Subcutaneous abdominal adipose tissue (tissue), 5 donors: ENCODE data around the gene SNCAIP.

Experiments
- H3K27ac ChIP-seq: one replicate; pipeline ENCODE4 v1.7.0; 2013; ENCODE audit warnings: low read depth, mild to moderate bottlenecking, inconsistent platforms, low read length, moderate library complexity
- H3K27me3 ChIP-seq, 5 donors: one replicate each; pipeline ENCODE4 v1.7.0; 2013; ENCODE audit warnings: low read length in 5 of 5, inconsistent platforms in 1 of 5; ENCODE audit not compliant: control insufficient read depth in 5 of 5, insufficient read depth in 4 of 5
- H3K36me3 ChIP-seq, 5 donors: one replicate each; pipeline ENCODE4 v1.7.0; 2013; ENCODE audit warnings: low read length in 5 of 5; ENCODE audit not compliant: control insufficient read depth in 5 of 5, insufficient read depth in 5 of 5
- H3K4me1 ChIP-seq, 5 donors: one replicate each; pipeline ENCODE4 v1.7.0; 2013; ENCODE audit warnings: low read length in 5 of 5, mild to moderate bottlenecking in 3 of 5, moderate library complexity in 1 of 5; ENCODE audit not compliant: control insufficient read depth in 5 of 5, insufficient read depth in 5 of 5
- H3K4me3 ChIP-seq, 5 donors: one replicate each; pipeline ENCODE4 v1.7.0; 2013; ENCODE audit warnings: low read length in 5 of 5, low read depth in 1 of 5
- H3K9ac ChIP-seq, 5 donors: one replicate each; pipeline ENCODE4 v1.7.0; 2013; ENCODE audit warnings: low read length in 5 of 5, mild to moderate bottlenecking in 4 of 5, moderate library complexity in 3 of 5
- H3K9me3 ChIP-seq, 5 donors: one replicate each; pipeline ENCODE4 v1.7.0; 2013; ENCODE audit warnings: low read length in 5 of 5; ENCODE audit not compliant: control insufficient read depth in 5 of 5
- donor health status: healthy.
- donor health status: healthy.
- donor health status: healthy.
- donor health status: healthy.
- donor health status: healthy.

The SNCAIP gene

DNA sequence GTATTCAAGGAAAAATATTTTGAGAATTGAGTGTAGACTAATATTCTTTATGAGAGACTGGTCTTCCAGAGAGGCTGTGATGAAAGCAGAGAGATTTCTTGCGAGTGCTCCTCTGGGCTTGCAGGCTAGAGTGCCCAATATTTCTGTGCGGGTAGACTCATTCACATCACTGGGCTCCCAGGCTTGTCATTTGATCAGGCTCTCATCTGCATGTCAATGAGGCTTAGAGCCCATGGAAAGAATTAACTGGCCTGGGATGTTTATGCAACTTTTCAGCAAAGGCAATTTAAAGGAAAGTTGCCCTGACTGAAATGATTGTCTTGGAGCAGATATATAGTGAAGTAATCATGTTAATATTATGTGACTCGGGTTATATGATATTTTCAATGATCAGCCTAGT, 42.3 kb downstream of the SNCAIP start:
- Histone ChIP-seq H3K4me3 (no peak overlapping the region), H3K9ac (no peak overlapping the region), H3K27ac (no peak overlapping the region), H3K9me3 (no peaks in the 10 kb centered on the region), H3K27me3 (no peaks in the 10 kb centered on the region), H3K36me3 (no peaks in the 10 kb centered on the region), H3K4me1 (peaks cover 0 to 5% (median 0%) of the 10 kb centered on the region in 5 donors)

DNA sequence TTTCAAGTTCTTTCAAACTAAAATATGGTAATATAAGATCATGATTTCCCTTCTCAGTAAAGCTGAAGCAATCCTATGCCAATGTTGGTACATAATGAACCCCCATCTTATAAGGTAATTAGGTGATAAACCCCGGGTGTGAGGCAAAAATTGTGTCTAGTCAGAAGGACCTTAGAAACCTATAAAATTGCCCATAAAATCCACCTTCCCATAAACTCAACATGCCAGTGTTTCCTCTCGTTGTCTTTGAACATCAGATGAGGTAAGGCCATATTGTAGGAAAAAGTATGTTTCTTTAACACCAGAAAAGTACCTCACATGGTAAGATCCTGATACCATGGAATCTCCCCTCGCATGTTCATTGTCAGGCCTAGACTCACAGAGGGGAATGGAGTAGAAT, 43.3 kb downstream of the SNCAIP start:
- H3K9ac ChIP-seq: no peak overlapping the region

DNA sequence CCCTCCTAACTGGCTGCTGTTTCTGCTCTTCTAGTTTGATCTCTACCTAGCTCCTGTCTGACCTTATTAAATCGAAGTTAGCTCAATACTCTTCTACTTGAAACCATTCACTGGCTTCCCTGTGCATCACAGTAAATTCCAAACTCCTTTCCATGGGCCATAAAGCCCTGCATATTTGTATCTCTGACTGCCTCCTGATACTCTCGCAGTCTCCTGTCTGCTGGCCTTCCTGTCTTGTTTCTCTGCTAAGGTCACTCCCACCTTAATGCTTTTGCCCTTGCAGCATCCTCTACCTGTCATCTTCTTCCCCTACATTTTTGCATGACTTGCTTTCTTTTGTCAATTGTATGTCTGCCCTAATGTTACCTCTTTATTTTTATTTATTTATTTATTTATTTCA, 44.8 kb downstream of the SNCAIP start:
- Histone ChIP-seq H3K9ac (no peak overlapping the region), H3K4me1 (peaks cover 0 to 5% (median 0%) of the 10 kb centered on the region in 5 donors), H3K9me3 (no peaks in the 10 kb centered on the region), H3K36me3 (no peaks in the 10 kb centered on the region), H3K27me3 (no peaks in the 10 kb centered on the region), H3K4me3 (no peak overlapping the region), H3K27ac (no peak overlapping the region)

More for the DNA sequence above, 43.3 kb downstream of the SNCAIP start:
- no peaks in the 10 kb centered on the region for H3K9me3 ChIP-seq
- H3K27me3 ChIP-seq: no peaks in the 10 kb centered on the region
- no peak overlapping the region for H3K27ac ChIP-seq
- peaks cover 0 to 5% (median 0%) of the 10 kb centered on the region in 5 donors for H3K4me1 ChIP-seq
- H3K36me3 ChIP-seq: no peaks in the 10 kb centered on the region
- no peak overlapping the region for H3K4me3 ChIP-seq

DNA sequence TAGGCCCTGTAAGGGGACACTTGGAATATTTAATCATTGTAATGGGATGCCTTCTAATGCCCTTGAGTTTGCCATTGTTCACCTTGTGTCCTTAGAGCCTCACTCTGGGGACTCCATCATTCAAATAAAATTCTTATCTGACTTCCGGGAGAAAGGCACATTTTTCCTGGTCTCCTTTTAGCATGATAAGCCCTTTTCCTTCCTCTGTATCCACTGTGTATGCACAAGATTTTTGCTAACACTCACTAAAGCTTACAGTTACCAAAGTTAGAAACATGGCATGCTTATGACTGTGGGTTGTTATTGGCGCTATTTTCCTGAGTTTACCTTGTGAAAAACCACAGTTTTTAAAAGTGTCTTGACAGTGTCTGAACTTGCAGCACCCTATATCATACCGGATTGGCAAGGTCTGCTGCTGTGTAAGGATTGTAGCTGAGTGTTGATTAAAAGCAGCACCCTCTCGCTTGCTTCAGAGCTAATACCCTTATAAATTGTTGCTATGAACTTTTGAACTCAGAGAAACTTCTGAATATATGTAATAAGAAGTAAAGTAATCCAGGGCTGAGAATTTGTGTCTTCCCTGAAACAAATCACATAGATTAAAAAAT, 46.4 kb downstream of the SNCAIP start:
- no peak overlapping the region for H3K27ac ChIP-seq
- no peaks in the 10 kb centered on the region for H3K9me3 ChIP-seq
- H3K4me3 ChIP-seq: no peak overlapping the region
- no peak overlapping the region for H3K9ac ChIP-seq
- no peaks in the 10 kb centered on the region for H3K36me3 ChIP-seq
- no peaks in the 10 kb centered on the region for H3K27me3 ChIP-seq
- peaks cover 0 to 5% (median 0%) of the 10 kb centered on the region in 5 donors for H3K4me1 ChIP-seq

DNA sequence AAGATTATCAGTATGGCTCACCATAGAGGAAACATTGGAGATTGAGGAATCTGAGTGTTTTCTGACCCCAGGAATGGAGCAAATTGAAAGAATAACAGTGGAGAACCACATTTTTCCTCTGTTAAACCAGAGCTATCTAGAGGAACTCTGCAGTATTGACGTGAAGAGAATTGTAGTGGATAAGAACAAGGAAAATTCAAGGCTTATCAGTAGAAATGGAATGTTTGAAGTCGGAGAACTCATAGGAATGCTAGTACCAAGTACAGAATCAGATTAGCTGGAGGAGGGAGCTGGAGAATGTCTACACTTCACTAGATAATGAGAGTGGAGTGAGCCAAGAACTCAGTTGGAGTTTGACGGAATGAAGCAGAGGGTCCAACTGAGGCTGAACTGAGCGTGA, 50.3 kb downstream of the SNCAIP start:
- no peaks in the 10 kb centered on the region for H3K27me3 ChIP-seq
- peaks cover 0 to 4% (median 0%) of the 10 kb centered on the region in 5 donors for H3K4me1 ChIP-seq
- H3K27ac ChIP-seq: no peak overlapping the region
- H3K9ac ChIP-seq: no peak overlapping the region
- H3K9me3 ChIP-seq: no peaks in the 10 kb centered on the region
- no peaks in the 10 kb centered on the region for H3K36me3 ChIP-seq
- no peak overlapping the region for H3K4me3 ChIP-seq

DNA sequence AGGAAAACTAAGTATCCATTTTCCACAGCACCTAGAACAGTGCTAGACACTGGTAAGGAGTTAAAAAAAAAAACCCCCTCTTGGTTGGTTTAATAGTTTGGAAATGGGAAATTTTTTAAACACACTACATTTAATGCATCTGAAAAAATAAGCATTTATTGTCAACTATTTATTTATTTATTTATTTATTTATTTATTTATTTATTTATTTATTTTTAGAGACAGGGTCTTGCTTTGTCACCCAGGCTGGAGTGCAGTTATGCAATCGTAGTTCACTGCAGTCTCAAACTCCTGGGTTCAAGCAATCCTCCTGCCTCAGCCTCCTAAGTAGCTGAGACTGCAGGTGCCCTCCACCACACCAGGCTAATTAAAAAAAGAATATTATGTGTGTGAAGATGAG, 51.6 kb downstream of the SNCAIP start:
- H3K4me3 ChIP-seq: no peak overlapping the region
- peaks cover 0 to under 1% (median 0%) of the 10 kb centered on the region in 5 donors for H3K4me1 ChIP-seq
- H3K36me3 ChIP-seq: no peaks in the 10 kb centered on the region
- H3K27ac ChIP-seq: no peak overlapping the region
- no peaks in the 10 kb centered on the region for H3K27me3 ChIP-seq
- H3K9me3 ChIP-seq: no peaks in the 10 kb centered on the region
- H3K9ac ChIP-seq: no peak overlapping the region

DNA sequence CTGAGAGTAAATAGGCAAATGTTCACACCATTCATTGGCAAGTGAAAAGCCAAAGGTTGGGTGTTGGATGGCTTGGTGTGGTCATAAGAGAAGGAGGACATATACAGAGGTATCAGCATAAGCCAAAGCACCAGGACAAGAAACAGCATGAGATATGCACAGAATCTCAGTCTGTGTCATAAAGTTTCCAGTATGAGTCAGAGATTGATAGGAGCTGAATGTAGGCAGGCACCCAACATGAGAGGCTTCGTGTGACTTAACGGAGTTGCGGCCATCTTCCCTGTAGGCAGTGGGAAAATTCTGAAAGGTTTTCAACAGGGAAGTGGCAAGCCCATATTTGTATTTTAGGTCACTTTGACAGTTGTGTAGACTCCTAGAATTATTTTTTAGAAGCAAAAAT, 54.5 kb downstream of the SNCAIP start:
- H3K9ac ChIP-seq: no peak overlapping the region
- no peak overlapping the region for H3K4me3 ChIP-seq
- H3K27ac ChIP-seq: no peak overlapping the region
- no peaks in the 10 kb centered on the region for H3K27me3 ChIP-seq
- no peaks in the 10 kb centered on the region for H3K36me3 ChIP-seq
- H3K9me3 ChIP-seq: no peaks in the 10 kb centered on the region
- no peaks in the 10 kb centered on the region for H3K4me1 ChIP-seq

DNA sequence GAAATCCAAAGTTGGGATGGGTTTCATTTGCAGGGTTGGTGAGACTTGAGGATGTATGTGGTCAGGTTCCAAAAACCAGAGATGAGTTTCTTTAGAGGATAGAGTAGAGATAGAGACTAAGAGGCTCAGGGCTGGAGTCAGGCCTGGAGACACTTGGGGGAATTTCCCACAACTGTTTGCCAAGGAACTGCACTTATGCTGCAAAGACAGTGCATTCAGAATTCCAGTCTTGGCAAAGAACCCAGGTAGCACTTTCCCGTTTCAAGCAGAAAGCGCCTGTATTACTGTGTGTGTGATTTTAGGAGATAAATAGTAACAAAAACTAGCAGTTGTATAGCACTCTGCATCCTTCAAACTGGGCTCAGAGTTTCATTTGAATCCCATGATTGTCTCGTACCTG, 55.4 kb downstream of the SNCAIP start:
- Histone ChIP-seq H3K9me3 (no peaks in the 10 kb centered on the region), H3K27me3 (no peaks in the 10 kb centered on the region), H3K27ac (no peak overlapping the region), H3K4me1 (no peaks in the 10 kb centered on the region), H3K9ac (no peak overlapping the region), H3K36me3 (no peaks in the 10 kb centered on the region), H3K4me3 (no peak overlapping the region)

DNA sequence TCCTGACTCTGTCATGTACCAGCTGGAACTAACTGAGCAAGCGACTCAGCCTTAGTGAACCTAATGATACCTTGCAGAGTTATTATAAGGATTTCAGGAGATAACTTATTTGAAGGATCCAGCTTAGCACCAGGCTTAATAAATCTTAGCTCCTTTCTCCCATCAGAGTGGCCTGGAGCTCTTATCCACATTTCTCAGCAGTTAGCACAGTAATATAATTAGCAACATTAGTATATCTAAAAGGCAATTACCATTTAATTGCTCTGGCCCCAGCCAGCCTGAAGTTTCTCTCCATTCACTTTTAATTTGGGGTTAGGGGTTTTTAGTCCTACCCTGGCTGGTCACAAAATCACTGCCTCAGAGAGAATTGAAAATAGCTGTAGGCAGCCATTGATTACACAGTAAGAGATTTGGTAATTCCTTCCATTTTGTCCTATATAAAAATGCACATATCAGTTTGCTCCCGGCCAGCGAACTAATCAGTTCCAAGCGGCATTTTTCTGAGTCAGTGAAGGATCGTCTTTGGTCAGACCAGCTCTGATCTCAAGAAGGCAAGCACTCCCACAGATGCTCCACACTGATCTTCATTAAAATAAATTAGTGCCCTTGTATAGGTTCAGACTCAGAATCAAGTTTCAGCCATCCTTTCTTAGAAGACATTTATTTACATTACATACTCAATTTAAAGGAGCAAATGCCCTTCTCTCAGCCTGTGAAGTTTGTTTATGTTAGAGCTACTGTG, 56.6 kb downstream of the SNCAIP start:
- no peak overlapping the region for H3K27ac ChIP-seq
- H3K9me3 ChIP-seq: no peaks in the 10 kb centered on the region
- no peaks in the 10 kb centered on the region for H3K36me3 ChIP-seq
- no peak overlapping the region for H3K9ac ChIP-seq
- no peaks in the 10 kb centered on the region for H3K4me1 ChIP-seq
- H3K27me3 ChIP-seq: no peaks in the 10 kb centered on the region
- H3K4me3 ChIP-seq: no peak overlapping the region

DNA sequence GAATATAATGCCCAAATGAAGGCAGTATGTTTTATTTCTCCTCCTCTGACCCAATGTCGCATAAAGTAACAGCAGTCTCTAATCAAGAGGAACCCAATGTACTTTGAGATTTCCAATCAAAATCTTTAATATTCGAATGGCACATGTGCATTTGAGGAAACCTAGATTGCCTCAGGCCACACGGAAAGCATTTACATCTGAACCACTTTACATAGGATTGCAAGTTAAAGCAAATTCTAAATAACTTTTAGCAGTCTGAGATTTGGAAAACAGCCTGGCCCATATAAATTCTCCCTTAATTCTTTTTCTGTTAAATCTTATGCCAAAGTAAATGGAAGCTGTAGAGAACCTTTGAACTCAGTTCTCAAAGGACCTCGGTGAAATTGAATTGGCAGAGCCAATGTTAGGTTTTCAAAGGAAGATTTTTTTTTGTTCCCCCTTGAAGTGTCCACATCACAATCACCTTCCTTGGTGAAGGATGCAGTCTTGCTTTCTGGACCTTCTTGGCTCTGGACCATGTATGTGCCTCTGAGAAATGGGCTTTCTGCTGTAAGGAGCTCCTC, 57.3 kb downstream of the SNCAIP start:
- Histone ChIP-seq H3K4me3 (no peak overlapping the region), H3K4me1 (no peaks in the 10 kb centered on the region), H3K36me3 (no peaks in the 10 kb centered on the region), H3K9ac (no peak overlapping the region), H3K9me3 (no peaks in the 10 kb centered on the region), H3K27ac (no peak overlapping the region), H3K27me3 (no peaks in the 10 kb centered on the region)
